NCI-H187 treated with DMSO at 0.1 percent for 48 hours (cell line): Measurements from ENCODE around the gene LRBA.
A peak's percentile ranks its signal among the peaks of the same experiment; 100 is the strongest.
"Not testable (repeated sequence)": the region's sequence is repeated elsewhere in the genome, so short reads cannot be mapped to it uniquely, and the experiment has no call there.

Experiments used
- DNase-seq: peaks from one replicate; lab custom pipeline; 2025; lab: John Stamatoyannopoulos, UW

The LRBA gene, protein sequence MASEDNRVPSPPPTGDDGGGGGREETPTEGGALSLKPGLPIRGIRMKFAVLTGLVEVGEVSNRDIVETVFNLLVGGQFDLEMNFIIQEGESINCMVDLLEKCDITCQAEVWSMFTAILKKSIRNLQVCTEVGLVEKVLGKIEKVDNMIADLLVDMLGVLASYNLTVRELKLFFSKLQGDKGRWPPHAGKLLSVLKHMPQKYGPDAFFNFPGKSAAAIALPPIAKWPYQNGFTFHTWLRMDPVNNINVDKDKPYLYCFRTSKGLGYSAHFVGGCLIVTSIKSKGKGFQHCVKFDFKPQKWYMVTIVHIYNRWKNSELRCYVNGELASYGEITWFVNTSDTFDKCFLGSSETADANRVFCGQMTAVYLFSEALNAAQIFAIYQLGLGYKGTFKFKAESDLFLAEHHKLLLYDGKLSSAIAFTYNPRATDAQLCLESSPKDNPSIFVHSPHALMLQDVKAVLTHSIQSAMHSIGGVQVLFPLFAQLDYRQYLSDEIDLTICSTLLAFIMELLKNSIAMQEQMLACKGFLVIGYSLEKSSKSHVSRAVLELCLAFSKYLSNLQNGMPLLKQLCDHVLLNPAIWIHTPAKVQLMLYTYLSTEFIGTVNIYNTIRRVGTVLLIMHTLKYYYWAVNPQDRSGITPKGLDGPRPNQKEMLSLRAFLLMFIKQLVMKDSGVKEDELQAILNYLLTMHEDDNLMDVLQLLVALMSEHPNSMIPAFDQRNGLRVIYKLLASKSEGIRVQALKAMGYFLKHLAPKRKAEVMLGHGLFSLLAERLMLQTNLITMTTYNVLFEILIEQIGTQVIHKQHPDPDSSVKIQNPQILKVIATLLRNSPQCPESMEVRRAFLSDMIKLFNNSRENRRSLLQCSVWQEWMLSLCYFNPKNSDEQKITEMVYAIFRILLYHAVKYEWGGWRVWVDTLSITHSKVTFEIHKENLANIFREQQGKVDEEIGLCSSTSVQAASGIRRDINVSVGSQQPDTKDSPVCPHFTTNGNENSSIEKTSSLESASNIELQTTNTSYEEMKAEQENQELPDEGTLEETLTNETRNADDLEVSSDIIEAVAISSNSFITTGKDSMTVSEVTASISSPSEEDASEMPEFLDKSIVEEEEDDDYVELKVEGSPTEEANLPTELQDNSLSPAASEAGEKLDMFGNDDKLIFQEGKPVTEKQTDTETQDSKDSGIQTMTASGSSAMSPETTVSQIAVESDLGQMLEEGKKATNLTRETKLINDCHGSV (N-terminal part only)

DNA sequence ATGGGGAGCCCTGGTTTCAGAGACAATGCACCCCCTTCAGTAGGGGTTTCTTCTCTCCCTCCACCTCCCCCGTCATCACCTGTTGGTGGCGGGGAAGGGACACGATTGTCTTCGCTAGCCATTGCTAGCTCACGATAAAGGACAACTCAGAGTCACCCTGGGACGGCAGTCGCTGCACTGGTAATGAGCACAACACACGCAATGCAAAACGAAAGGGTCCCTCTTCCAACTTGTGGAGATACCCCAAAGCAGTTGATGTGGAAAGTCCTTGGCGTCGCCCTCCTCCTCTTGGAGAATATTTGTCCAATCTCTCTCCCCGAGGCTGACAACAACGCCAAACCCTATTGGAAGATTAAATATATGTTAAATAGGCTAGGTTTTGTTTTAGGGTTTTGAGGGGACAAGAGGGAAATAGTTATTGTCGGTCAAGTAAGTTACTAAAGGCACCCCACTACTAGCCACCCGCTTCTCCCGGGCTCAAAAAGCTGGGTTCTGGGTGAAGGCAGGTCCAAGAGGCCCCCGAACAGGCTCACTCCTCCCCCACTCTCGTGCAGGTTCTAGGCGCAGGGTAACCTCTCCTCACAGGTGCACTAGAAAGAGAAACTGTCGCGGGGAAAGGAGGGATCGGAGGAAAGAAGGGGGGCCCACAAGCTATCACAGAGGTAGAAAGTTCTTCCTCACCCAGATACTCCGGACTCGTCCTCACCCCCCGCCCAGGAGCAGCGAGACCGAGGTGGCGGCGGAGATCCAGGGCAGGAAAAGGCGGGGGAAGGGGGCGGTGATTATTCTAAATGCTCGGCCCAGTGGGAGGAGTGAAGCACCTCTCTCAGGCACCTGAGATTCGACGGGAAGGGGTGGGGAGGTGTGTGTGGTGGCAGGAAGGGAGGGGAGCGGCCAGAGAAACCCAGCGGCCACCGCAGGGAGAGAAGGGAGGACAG lies at the start of gene LRBA:
LRBA (minus strand) TSS at position 764 of the 938 bp plus-strand sequence; CDS start at position 122, 642 bp downstream.
- peak; percentile 52 for DNase-seq

DNA sequence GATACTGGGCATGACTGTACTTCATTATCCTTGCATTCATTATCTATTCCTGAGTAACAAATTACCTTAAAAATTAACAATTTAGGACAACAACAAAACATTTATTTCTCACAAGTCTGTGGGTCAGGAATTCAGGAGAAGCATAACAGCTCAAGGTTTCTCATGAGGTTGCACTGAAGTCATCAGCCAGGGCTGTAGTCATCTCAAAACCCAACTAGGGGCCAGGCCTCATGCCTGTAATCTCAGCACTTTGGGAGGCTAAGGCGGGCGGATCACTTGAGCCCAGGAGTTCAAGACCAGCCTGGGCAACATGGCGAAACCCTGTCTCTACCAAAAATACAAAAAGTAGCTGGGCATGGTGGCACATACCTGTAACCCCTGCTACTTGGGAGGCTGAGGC lies 48.1 kb upstream of the LRBA start:
- DNase-seq, result not testable (repeated sequence)

DNA sequence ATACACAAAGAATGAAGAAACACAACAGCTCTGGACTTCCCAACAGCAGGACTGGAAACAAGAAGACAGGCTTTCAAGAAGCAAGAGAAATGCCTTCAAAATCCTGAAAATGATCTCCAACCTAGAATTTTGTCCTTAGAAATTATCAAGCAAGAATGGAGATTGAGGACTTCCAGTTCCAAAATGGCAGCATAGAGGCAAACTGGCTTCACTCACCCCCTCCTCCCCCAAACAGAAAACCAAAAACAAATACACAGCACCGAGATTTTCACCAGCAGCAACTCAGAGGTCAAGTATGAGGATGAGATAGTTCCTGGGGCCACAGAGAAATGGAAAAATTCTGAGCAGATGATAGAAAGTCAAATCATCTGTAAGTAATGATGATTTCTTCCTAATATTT lies 40.5 kb upstream of the LRBA start:
- DNase-seq, result no peak

DNA sequence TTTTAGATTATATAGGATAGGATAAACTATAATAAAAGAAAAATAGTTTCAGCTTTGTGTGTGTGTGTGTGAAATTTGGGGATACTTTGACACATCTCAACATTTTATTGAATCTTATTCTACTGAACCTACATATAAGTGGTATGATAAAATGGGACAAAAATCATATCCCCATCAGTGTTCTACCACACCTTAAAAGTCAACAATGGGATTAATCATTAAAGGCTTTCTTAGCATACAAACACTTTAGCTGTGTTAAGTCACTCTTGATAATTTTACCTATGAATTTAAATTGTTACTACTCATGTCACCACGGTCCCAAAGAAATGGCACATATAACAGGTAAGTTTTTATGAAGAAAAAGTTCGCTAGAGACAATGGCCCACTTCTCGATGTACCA lies 37.7 kb upstream of the LRBA start:
- DNase-seq, result no peak

DNA sequence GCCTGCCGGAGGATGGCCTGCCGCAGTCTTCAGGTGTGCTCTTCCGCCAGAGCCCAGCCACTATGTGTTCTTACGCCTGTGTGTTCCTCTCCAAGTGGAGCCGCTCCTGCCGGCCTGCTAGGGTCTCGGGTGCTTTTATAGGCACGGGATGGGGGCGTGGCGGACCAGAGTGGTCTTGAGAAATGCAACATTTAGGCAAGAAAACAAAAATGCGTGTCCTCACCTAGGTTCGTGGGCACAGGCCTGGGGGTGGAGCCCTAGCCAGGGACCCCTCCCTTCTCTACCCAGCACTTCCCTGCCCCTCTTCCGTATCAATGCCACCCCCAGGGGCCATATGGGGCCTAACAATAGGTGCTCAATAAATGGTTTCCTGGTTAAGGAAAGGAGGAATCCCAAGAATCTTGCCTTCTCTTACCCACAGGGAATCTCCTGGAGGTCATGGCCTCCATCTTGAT lies 34.4 kb upstream of the LRBA start:
- DNase-seq, result no peak

DNA sequence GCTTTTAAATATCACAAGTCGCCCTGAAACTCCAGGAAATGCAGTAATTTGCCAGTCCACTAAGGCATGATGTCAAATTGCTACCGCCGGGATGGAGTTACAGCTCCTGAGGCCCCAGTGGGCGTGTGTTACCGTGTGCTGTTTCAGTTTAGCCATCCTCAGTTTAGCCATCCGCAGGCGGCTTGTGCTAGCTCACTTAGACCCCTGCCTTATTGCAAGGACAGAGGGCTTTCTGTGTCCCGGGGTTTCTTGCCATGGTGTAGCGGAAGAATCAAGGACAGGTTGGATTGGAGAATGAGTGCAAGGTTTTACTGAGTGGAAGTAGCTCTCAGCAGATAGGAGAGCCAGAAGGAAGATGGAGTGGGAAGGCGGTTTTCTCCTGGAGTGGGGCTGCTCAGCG lies 33.8 kb upstream of the LRBA start:
- no peak for DNase-seq

DNA sequence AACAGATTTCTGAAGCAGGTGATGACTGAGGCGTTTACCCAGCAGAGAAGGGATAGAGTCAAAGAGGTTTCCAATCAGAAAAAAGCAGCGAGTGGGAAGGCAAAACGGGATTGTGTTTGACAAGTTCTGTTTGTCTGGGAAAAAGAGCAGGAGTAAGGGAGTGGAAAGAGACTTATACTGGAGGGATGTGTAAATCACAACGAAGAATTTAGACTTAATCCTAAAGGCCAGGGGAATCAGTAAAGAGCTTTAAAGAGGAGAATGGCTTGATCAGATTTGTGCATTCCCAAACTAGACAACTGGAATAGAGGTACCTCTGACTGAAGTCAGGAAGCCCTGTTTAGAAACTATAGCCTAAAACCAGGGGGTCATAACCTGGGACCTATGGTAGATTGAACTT lies 31.5 kb upstream of the LRBA start:
- DNase-seq, result no peak

DNA sequence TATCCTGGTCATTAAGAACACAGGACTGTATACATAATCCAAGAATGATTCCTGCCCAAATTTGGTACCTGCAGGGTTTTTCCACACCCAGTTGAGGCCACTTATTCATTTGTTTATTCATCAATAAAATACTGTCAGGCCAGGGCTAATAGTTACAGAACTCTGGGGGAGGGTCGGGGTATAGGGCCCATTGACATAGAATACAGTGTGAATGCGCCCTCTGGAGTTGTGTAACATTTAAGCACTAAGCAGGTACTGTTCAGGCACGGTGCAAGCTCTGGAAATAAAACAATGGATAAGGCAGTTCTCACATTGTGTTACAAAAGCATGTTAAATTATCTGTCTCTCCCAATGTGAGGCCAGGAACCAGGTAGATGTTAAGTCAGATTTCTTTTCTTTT lies 30.8 kb upstream of the LRBA start:
- no peak for DNase-seq

DNA sequence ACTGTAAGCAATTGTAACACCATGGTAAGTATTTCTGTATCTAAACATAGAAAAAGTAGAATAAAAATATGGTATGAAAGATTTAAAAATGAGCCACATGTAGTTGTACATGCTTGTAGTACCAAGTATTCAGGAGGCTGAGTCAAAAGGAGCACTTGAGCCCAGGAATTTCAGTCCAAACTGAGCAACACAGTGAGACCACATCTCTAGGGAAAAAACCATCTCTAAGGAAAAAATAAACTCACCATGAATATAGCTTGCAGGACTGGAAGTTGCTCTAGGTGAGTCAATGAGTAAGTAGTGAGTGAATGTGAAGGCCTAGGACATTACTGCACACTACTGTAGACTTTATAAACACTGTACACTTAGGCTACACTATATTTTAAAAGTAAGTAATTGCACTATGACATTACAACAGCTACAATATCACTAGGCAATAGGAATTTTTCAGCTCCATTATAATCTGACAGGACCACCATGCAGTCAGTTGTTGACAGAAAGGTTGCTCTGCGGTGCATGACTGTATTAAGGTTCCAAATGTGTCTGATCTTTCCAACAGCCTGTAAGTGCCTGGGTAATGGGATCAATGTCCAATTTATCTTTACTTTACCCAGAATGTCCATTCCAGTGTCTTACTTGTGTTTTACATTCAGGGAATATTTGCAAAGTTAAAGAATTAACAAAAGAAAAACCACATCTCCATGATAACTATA lies 28.9 kb upstream of the LRBA start:
- no peak for DNase-seq

DNA sequence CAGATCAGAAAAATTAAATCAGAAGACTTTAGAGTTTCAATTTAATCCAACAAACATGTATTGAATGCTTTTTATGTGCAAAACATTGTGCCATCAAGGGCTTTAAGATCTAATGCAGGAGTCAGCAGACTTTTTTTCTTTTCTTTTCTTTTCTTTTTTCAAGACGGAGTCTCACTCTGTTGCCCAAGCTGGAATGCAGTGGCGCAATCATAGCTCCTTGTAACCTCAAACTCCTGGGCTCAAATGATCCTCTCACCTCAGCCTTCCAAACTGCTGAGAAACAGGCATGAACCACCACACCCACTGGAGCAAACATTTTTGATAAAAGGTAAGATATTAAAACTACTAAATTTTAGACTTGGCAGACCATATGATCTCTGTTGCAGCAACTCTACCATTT lies 24.6 kb upstream of the LRBA start:
- no peak for DNase-seq

DNA sequence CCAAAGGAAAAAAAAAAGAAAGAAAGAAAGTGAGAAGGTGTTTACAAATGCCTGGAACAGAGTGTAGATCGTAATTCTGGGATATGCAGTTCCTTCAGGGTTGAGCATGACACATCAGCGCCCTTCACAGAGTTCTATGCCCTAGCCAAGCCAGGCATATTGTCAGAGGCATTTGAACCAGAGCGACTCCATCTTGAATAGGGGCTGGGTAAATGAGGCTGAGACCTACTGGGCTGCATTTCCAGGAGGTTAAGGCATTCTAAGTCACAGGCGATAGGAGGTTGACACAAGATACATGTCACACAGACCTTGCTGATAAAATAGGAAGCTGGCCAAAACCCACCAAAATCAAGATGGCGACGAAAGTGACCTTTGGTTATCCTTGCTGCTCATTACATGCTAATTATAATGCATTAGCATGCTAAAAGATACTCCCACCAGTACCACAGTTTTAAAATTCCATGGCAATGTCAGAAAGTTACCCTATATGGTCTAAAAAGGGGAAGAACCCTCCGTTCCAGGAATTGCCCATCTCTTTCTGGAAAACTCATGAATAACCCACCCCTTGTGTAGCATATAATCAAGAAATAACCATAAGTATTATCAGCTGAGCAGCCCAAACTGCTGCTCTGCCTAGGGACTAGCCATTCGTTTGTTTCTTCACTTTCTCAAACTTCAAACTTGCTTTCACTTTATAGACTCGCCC lies 23.5 kb upstream of the LRBA start:
- no peak for DNase-seq

DNA sequence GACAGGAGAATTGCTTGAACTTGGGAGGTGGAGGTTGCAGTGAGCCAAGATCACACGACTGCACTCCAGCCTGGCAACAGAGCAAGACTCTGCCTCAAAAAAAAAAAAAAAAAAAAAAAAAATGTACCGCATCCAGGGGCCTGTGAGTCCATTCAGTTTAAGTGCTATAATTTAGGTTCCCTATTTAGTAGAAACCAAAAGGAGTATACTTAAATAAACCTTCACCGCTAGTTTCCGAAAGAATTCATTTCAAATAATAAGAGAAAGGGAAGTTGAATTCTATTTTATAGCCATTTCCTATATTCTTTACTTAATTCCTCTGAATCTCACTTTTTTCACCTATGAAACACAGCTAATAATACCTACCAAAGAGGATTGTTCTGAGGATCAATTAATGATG lies 20.8 kb upstream of the LRBA start:
- DNase-seq, result no peak

DNA sequence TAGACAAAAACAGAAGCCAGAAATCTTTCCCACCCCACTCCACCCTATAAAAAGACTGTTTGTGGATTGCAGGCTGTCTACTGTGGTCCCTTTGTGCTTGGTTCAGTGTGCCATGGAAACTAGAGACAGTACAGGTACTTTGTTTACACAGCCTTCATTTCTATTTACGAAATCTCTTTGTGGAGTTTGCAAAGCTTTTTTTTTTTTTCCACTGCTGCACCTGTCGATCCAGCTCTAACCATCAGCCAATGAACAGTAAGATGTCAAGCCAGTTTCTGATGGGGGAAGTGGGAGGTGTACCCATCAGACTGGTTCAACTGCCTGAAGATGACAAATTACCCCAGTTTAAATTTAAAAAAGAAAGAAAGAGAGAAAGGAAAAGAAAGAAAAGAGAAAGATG lies 20.2 kb upstream of the LRBA start:
- DNase-seq, result peak; percentile 74

DNA sequence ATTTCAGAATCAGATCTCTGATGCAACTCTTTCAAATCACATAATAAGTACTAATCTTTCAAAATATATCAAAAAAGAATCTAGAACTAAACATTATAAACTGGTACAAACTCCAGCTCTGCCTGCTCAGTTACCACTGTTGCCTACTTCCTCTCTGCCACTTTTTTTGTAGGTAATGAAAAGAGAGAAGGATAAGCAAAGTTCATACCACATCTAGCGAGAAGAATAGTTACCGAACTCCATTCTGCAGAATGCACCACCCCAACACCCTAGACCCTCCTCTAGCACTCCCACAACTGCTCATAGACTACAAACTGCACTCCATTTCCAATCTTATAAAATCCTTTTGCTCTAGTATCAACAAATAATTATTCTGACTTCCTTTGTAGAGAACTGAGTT lies 19.7 kb upstream of the LRBA start:
- DNase-seq, result no peak

DNA sequence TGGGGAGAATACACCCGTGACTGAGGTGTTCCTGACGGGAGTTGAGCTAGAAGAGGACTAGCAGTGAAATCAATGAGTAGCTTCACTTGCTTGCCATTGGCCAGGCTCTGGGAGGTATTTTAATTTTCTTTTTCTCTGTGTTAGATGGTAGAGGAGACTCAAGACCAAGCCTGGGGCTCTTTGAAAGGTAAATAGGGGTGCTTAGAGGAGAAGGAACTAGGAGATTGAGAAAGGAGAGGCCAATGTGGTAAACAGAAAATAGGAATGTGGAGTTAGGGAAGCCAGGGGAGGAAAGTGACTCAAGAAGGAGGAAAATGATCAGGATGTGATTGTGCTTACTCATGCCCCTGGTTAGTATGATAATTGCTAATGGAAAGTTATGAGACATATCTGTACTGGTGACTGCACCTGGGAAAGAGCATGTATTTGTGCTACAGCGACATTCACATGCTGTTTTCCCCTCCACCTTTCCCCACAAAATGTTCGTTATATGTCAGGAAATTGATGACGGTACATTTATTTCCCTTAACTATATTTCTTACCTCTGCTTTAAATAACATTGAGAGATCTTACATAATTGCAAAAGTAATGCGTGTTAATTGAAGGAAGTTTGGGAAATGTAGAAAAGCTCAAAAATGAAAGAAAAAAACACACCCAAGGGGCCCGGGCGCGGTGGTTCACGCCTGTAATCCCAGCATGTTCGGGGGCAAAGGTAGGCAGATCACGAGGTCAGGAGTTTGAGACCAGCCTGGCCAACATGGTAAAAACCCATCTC lies 16.9 kb upstream of the LRBA start:
- no peak for DNase-seq

DNA sequence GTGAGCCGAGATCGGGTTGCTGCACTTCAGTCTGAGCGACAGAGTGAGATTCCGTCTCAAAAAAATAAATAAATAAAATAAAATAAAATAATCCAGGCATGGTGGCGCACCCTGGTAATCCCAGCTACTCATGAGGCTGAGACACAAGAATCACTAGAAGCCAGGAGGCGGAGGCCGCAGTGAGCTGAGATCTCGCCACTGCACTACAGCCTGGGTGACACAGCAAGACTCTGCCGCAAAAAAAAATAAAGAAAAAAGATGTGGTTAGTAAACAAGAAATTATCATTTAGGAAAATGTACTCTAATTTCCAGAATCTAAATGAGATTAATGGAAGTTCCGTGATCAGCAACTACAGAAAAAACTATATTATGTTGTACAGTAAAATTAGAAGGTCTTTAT lies 14.5 kb upstream of the LRBA start:
- no peak for DNase-seq

DNA sequence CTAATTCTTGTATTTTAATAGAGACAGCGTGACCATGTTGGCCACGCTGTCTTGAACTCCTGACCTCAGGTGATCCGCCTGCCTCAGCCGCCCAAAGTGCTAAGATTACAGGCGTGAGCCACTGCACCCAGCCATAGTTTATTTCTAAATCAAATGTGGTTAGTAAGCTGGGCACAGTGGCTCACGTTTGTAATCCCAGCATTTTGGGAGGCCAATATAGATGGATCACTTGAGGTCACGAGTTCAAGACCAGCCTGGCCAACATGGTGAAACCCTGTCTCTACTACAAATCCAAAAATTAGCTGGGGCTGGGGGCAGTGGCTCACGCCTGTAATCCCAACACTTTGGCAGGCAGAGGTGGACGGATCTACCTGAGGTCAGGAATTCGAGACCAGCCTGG lies 13.9 kb upstream of the LRBA start:
- DNase-seq, result not testable (repeated sequence)

DNA sequence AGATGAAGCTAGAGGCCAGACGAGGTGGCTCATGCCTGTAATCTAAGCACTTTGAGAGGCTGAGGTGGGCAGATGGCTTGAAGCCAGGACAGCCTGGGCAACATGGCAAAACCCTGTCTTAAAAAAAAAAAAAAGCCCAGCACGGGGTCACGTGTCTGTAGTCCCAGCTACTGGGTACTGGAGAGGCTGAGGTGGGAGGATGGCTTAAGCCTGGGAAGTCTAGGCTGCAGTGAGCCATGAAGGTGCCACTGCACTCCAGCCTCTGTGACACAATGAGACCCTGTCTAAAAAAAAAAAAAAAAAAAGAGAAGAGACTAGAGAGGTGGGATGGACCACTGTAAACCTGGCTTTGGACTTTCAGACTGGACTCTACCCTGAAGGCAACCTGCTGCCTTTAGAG lies 10.7 kb upstream of the LRBA start:
- no peak for DNase-seq

DNA sequence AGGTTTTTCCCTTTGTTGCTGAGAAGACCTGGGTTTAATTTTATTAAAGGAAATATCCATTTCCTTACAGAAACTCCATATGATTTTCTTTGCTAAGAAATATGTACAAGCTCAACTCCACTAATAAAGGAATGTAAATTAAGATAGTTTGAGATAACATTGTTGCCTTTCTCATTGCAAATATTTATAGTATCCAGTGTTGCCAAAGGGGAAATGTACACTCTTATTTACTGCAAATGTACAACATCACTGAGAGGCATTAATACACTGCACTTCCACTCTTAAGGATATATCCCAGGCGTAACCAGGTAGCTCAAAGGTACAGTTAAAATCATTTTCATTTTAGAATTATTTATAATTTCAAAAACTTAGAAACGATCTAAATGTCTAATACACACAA lies 7.5 kb upstream of the LRBA start:
- no peak for DNase-seq
